NCI-H748 (cell line): Measurements from ENCODE around the gene PTBP1.

Experiments used
- DNase-seq: peaks from one replicate; lab custom pipeline; 2025; ENCODE audit not compliant: unreplicated experiment; lab: John Stamatoyannopoulos, UW

The PTBP1 gene

DNA sequence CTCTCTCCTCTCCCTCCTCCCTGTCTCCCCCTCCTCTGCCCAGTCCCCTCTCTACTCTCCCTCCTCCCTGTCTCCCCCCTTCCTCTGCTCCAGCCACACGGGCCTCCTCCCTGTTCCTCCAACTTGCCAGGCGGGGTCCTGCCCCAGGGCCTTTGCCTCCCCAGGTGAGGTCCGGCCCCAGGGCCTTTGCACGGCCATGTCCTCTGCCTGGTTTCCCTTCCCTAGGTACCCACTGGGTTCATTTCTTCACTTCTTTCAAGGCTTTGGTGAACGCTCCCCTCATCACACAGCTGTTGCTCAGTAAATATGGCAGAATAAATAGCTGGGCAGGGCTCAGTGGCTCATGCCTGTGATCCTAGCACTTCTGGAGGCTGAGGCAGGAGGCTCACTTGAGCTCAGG is 25.2 kb upstream of the PTBP1 start:
- DNase-seq = no peak

DNA sequence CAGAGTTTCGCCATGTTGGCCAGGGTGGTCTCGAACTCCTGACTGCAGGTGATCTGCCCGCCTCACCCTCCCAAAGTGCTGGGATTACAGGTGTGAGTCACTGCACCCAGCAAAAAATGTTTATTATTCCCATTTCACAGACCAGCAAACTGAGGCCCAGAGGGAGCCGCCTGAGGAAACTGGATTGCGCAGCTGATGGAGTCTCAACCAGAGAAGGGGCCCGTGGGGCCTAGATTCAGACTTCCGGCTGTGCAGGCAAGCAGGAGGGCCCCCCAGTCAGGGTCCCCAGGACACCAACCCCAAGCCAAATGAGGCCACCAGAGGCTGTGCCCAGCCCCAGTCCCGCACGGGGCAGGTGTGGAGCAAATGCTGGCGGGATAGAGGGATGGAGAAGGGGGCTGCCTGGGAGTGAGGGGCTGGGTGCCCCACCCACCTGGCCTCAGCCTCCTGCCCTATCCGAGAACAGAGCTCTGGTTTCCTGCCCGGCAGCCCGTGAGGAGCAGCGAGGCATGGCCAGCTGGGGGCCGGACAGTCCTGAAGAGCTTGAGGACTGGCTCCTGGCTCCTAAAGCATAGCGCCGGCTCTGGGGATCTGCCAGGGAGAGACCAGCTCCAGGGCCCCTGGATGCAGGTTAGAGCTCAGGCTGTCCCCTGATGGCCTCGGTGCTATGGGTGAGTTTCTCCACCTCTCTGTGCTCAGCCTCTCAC is 24.4 kb upstream of the PTBP1 start:
- DNase-seq = no peak

DNA sequence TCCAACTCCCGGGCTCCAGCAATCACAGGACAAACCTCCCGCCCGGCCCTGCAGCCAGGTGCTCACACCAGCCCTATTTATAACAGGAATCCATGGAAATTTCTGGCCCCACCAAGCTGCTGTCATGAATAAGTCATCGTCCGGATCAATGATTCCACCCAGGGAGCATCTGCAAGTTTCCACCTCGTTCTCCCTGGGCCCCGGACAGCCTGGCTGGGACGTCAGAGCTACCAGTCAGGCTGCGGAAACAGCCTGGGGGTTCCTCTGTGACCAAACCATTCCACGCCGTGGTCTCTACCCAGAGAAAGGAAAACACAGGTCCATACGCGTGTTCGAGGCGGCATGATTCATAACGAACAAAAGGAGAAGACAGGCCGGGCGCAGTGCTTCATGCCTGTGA is 20.7 kb upstream of the PTBP1 start:
- no peak for DNase-seq

DNA sequence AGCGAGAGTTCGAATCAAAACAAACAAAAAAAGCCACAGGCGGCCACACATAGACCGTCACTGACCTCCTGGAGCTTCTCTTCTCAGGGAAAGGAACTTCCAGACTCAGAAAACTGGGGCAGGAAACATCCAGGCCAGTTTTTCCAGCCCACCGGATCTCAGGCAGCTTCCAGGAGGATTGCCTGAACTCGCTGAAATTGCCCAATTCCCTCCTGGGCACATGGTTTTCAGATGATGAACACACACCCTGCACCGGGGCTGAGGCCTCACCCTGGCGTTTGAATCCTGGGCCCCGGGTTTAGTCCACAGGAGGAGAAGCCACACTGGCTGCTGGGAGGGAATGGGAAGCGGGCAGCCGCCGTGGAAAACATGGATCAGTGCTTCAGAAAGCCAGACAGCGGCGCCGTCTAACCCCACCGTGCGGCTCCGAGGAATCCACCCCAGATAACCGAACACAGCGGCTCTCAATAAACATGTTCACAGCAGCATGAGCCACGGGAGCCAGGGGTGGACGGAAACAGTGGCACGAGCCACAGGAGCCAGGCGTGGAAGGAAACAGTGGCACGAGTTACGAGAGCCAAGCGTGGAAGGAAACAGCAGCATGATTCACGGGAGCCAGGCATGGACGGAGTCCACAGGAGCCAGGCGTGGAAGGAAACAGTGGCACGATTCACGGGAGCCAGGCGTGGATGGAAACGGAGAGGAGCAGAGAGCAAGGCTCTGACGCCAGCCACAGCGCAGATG is 18.2 kb upstream of the PTBP1 start:
- DNase-seq = no peak

DNA sequence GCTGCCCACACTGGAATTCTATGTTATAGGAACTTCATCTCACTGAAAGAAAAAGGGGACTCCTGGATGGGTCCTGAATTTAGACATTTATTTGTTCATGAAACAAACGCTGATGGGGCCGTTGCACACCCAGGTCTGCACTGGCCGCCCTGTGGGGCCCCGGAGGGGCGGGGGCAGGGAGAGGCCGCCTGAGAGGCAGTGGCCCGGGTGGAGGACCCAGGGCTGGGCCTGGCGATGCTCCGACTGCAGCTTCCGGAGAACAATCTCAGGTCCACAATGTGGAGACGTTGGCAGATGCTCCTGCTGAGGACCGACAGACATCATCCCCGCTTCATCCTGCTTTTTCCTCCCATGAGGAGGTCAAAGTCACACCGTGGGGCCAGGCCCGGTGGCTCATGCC is 16.3 kb upstream of the PTBP1 start:
- DNase-seq = no peak

DNA sequence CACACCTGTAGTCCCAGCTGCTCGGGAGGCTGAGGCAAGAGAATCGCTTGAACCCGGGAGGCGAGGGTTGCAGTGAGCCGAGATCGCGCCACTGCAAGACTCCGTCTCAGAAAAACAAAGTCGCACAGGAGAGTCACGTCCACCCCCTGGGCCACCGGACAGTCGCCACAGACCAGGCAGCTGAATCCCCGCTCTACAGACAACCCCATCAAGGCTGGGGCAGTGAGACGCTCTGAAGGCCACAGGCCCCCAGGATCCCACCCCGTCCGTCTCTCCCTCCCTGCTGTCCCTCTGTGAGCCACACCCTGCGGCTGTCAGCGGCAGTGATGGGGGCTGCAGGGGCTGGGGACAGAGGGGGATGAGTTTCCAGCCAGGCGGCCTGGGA is 15.5 kb upstream of the PTBP1 start:
- DNase-seq = no peak

DNA sequence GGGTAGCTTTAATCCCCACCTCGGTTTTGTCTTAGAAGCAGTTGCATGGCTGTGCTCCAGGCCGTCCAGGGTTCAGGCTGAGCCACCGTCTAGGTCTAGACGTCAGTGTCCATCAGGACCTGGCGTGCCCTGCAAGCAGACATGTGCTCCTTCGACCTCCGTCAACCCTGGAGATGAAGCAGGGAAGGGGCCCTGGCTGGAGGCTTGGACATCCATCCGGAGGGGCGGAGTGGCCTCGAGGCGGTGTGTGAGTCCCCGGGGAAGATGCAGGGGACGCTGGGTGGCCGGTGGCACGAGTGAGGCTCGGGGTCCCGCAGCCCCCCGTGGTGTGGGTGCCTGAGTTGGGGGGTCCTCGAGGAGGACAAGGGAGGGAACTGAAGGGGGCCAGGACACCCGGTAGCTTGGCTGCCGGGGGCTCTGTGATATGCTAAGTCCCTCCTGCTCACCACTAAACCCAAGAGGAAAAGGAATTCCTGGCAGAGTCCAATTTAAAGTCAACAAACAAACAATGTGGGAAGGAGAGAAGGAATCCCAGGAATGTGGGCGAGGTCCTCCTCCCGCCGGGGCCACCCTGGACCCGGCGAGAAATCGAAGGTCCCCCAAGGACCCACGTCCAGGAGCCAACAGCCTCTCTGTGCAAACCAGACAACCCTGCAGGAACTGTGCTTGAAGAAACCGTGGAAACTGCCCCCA is 14.9 kb upstream of the PTBP1 start:
- DNase-seq = no peak

DNA sequence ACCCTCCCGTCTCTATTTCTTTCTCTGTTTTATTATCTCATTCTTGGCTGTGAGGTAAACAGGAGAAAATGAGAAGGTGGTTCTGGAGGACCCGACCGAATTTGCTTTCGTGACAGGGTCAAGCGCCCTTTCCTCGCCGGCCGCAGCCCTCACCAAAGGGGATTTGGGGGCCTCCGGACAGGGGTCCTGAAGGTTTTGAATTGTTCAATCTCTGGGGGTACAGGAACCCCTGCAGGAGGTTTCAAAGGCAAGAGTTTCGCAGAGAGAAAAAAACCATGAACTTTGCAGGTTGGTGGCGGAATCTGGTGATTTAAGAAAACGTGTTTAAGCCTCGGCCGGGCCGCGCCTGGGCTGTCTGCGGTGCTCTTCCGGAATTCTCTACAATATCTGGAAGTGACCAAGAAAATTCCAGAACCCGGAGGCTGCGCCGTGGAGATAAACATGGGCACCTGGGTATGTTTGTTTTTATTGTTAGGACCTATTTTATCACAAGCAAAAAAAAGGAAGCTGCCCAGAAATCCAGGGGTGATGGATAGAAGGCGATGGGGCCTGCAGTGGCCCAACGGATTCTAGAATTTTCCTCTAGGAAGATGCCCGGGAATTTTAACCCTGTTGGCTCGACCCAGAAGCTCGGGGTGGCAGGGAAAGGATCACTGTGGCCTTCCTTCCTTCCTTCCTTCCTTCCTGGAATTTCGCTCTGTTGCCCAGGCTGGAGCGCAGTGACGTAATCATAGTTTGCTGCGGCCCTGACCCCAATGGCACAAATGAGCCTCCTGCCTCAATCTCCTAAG is 14.2 kb upstream of the PTBP1 start:
- DNase-seq = no peak

DNA sequence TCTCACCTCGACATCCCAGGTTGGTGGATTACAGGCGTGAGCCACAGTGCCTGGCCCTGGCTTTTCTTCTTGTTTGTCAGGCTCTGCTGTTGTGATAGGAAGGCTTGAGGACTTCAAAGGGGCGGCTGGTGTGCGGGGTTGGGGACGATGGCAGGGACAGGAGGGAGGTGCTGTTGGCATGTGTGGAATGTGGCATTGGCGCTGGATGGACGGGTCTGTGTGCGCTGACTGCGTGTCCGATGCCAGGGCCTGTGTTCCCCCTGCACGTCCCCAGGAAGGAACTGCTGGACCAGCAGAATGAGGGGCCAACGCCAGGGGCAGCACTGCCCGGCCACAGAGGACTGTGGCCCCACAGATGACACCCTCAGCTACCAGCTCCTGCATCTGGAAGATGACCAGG is 12.7 kb upstream of the PTBP1 start:
- DNase-seq = no peak

DNA sequence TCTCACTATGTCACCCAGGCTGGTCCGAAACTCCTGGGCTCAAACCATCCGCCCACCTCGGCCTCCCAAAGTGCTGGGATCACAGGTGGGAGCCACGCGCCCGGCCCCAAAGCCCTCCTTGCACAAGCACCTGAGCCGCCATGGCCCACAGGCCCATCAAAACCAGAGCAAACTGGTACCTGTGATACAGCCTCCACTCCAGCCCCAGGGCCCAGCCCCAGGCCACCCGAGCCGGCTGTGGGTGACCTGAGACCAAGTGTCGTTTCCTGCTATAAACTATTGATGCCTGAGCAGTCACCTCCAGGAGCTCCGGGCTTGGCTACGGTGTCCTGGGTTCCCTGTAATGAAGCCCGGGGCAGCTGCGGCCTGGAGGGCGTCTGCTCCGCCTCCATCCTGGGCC is 9.7 kb upstream of the PTBP1 start:
- DNase-seq = no peak

DNA sequence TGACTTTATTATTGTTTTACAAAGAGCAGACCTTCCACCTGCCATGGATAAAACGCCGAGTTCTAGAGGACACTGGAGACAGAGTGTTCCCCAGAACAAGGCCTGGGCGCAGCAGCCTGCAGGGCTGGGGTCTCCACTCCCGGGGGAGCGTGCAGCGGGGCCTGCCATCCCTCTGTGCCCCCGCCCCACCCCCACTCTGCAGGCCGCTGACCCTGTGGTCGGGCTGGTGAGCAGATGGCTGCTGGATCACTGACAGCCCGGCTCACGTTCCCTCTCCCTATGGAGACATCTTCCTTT is 8.6 kb upstream of the PTBP1 start:
- DNase-seq = no peak

DNA sequence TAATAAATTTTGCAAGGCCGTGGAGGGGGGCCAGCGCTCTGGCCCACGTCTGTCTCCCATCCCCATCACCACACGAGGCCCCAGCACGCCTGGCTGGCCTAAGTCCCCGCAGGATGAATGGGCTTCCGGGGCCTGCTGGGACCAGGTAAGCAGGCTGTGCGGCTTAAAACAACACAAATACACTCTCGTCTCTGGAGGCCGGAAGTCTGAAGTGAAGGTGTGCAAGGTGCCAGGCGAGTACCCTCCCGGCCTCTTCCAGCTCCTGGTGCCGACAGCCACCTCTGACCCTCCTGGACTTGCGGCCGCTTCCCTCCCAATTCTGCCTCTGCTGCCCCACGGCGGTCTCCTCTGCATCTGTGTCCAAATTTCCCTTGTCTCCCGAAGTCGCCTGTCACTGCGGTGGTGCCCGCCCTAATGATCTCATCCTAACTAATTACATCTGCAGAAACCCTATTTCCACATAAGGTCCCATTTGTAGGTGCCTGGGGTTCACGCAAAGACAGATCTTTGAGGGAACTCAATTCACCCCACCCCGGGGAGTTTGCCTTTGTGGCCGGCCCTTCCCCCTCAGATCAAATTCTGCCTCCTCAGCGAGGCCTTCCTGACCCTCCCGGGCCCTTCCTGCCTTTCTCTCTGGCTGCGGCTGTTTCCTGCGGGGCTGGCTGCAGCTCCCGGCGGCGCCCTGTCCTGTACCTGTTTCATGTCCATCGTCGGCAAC is 8.1 kb upstream of the PTBP1 start:
- no peak for DNase-seq

DNA sequence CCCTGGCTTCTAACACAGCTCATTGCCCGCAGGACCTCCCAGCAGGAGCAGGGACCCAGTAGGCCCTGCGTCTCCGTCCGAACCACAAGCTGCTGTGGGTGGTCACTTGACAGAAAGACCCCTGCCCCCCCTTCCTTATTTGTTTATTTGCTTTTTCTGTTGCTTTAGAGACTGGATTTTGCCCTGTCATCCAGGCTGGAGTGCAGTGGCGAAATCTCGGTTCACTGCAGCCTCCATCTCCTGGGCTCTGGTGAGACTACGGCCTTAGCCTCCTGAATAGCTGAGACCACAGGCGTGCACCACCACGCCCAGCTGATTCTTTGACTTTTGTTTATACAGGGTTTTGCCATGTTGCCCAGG is 7.6 kb upstream of the PTBP1 start:
- no peak for DNase-seq

DNA sequence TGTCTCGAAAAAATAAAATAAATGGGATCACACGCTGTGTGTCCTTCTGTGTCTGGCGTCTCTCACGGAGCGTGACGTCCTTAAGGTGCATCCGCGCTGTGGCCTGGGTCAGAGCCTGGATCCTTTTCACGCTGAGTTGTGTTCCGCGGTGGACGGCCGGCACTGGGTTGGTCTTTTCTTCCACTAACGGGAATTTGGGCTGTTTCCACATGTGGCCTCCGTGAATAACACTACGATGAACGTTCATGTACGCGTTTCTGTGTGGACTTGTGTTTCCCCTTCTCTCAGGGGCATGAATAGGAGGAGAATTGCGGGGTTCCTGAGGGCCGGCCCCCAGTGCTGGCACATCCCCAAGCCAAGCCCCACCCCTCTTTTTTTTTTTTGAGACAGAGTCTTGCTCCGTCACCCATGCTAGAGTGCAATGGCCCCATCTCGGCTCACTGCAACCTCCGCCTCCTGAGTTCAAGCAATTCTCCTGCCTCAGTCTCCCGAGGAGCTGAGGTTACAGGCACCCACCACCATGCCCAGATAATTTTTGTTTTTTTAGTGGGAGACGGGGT is 6.2 kb upstream of the PTBP1 start:
- no peak for DNase-seq

DNA sequence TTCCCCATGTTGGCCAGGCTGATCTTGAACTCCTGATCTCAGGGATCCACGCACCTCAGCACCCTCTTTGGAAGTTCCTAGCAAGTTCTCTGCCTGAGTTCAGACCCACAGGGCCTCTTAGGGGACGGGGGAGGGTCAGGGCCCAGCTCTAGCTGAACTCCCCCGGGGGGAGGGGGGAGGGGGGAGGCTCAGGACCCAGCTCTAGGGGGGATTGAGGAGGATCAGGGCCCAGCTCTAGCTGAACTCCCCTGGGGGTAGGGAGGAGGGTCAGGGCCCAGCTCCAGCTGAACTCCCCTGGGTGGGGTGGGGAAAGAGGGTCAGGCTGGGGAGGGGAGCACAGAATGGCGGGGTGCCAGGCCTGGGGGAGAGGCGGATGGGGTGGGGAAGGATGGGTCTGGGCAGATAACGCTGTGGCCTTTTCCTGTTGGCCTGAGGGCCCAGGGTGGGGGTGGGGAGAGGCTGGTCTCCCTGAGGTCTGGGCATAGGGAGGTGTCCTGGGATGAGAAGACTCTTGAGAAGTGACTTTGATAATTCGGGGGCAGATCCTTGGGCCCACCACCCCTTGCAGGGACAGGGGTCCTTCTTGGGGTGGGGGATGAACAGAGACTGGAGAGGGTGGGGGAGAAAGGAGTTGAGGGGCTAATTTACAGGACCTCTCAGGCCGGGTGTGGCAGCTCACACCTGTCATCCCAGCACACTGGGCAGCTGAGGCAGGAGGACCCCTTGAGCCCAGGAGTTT is 5.5 kb upstream of the PTBP1 start:
- no peak for DNase-seq

DNA sequence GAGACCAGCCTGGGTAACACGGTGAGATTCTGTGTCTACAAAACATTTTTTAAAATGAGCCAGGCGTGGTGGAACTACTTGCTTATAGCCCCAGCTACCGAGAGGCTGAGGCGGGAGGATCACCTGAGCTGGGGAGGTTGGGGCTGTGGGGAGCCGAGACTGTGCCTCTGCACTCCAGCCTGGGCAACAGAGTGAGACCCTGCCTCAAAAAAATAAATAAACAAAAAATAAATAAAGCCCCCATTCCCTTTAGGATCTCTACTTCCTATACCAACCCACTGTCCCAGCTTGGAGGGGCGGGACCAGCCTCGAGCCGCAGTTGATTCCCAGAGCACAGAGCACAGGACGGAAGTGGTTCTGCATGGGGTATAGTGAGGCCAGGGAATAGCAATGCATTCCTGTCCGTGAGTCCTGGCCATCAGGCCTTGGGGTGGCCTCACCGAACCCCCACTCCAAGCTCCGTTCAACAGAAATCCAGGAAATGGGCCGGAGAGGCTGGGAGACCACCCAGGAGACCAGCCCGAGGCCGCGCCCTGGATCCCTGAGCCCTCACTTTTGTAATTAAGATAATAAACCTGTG is 4.9 kb upstream of the PTBP1 start:
- no peak for DNase-seq

DNA sequence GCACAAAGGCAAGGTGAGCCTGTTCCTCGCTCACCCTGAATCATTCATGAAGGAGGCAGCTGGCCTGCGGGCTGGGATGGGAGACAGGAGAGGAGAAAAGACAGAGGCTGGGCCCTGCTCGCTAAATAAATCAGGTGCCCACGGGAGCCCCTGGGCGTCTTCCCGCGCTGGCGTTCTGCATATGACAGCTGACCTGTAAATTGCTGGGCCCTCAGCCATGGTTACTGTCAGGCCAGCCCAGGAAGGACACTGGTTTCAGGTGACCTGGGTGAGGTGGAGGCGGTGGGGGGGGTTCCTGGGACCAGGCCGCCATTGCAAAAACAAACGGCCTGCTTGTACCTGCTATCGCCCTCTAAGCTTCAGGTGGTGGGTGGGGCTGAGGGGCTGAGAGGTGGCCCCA is 3.4 kb upstream of the PTBP1 start:
- DNase-seq = no peak

DNA sequence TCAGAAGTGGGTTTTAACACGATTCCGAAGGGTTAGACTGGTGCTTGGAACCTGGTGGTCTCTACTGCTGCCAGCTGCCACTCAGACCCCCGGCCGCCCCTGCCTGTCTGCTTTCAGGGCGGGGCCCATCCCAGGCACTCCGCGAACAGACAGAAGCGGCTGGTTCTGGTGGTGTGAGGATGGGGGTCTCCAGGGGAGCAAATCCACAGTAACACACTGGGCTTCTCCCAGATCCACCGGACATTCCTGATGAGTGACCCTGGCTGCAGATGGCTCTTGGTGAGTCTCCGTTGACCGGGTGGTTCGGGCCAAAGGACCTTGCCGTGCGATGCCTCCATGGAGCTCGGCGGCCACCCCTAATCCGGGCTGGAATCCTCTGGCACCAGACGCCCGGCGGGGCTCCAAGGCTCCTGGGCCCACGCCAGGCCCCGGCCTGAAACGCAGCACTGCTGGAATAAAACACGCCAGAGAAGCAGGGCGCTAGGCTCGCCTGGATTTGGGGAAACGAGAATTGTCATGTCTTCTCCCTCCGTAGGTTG is 2.1 kb upstream of the PTBP1 start:
- DNase-seq = no peak

DNA sequence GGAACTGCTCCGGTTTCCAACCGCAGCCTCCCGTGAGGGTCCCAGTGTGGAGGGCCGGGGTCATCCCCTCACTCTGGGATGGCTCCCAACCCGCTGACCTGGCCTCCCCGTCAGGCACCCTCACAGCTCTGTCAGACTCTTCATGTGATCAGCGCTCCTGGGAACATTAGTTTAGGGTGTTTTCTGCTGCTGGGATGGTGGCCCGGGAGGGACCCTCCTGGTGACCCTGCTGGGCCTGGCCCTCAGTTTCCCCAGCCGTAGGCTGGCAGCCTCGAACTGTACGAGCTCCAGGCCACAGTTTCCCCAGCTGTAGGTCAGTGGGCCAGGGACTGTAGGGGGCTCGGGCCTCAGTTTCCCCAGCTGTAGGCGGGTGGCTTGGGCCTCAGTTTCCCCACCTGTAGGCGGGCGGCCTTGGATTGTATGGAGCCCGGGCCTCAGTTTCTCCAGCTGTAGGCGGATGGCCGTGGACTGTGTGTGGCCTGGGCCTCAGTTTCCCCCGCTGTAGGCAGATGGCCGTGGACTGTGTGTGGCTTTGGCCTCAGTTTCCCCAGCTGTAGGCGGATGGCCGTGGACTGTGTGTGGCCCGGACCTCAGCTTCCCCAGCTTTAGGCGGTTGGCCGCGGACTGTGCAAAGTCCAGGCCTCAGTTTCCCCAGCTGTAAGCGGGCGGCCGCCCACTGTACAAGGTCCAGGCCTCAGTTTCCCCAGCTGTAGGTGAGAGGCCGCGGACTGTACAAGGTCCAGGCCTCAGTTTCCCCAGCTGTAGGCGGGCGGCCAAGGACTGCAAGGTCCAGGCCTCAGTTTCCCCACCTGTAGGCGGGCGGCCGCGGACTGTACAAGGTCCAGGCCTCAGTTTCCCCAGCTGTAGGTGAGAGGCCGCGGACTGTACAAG is 1.3 kb upstream of the PTBP1 start:
- DNase-seq = no peak
